Sigmoid colon (tissue), 4 donors: Measurements from ENCODE around the gene ASXL1.

Experiments used
- EP300 ChIP-seq, 4 donors: sonication (generic); formaldehyde crosslinking; IDR thresholded peaks; one replicate each; pipeline ENCODE4 v1.6.1; 2017; ENCODE audit warnings: antibody characterized with exemption in 4 of 4
- POLR2A ChIP-seq, 2 donors: fragments of 450-650 bp; IDR thresholded peaks; one replicate each; pipeline ENCODE4 v1.6.1; 2016; ENCODE audit warnings: antibody characterized with exemption in 2 of 2, mild to moderate bottlenecking in 2 of 2, moderate library complexity in 2 of 2
- POLR2AphosphoS5 ChIP-seq, 4 donors: sonication (generic); formaldehyde crosslinking; IDR thresholded peaks; one replicate each; pipeline ENCODE4 v1.6.1; 2017; ENCODE audit warnings: antibody characterized with exemption in 4 of 4
- TF ChIP-seq, protein P1 (sequence below), 4 experiments: fragments of 450-650 bp in 3 of 4; fragments of 200-600 bp in 1 of 4; IDR thresholded peaks; one replicate each; pipeline ENCODE4 v1.5.1; 2016 to 2019; ENCODE audit warnings: antibody characterized with exemption in 4 of 4, mild to moderate bottlenecking in 3 of 4, moderate library complexity in 2 of 4

- TF ChIP-seq POLR2A (IDR thresholded peaks at IDR 0.05) (no peak), EP300 (IDR thresholded peaks at IDR 0.05) (no peak), POLR2AphosphoS5 (IDR thresholded peaks at IDR 0.05) (no peak)
- TF ChIP-seq, protein P1, sequence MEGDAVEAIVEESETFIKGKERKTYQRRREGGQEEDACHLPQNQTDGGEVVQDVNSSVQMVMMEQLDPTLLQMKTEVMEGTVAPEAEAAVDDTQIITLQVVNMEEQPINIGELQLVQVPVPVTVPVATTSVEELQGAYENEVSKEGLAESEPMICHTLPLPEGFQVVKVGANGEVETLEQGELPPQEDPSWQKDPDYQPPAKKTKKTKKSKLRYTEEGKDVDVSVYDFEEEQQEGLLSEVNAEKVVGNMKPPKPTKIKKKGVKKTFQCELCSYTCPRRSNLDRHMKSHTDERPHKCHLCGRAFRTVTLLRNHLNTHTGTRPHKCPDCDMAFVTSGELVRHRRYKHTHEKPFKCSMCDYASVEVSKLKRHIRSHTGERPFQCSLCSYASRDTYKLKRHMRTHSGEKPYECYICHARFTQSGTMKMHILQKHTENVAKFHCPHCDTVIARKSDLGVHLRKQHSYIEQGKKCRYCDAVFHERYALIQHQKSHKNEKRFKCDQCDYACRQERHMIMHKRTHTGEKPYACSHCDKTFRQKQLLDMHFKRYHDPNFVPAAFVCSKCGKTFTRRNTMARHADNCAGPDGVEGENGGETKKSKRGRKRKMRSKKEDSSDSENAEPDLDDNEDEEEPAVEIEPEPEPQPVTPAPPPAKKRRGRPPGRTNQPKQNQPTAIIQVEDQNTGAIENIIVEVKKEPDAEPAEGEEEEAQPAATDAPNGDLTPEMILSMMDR (IDR thresholded peaks at IDR 0.05), result no peak
Observed at GRCh38 chr20:32321390-32321789, 36.7 kb upstream of the ASXL1 start.
